ENCODE data around the gene SERPINA1. TPM values are rescaled to one million over a fixed set of nuclear protein-coding genes. Genes with fewer than 3 reads are reported as not detected.

The SERPINA1 gene
- total RNA-seq, 1 donor from 2014 or later: 994 TPM

DNA sequence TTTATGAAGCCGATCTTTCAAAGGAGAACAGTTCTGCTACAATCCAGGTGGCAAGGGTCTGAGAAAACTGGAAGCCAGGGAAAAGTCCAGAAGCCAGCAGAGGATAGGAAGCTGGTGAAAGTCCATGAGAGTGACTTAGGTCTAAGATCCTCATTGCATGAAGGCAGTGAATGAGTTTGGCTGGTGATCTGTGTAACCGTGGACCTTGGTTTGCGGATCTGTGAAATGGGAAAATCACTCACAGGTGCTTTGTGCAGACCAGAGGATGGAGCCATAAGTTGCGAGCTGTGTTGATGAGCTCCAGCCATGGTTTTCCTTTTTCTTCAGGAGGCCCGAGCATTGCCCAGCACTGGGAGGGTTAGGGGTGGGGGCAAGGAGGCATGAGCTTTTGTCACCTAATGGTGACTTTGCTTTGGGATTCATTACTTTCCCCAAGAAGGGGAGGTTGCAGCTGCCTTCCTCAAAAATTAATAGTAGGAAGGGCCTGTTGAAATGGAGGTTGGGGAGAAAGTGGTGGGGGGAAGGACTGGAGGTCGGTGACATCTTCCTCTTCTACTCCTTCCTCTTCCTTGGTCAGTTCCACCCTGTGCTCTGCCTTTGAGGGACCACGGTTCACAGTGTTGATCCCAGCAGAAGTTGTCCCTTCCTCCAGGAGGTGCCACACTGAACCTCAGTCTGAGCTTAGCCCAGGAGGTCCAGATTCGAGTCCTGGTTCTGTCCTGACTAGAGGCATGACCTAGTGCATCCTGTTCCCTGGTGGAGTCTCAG lies 45.0 kb downstream of the SERPINA1 start:
- no peak for DNase-seq
- ATAC-seq: peak in 1 of 2 donors; percentile 27
- H3K36me3 ChIP-seq: no peaks in the 10 kb centered on the region
- H3K27ac ChIP-seq: no peak overlapping the region
- no peaks in the 10 kb centered on the region for H3K27me3 ChIP-seq (ENCODE audit: low read depth)
- intact Hi-C loops (cut with DNase I): no loop called here
- peaks cover 14% of the 10 kb centered on the region for H3K4me1 ChIP-seq
- no peak overlapping the region for H3K4me3 ChIP-seq
- no peaks in the 10 kb centered on the region for H3K9me3 ChIP-seq
- TF ChIP-seq, protein P1, sequence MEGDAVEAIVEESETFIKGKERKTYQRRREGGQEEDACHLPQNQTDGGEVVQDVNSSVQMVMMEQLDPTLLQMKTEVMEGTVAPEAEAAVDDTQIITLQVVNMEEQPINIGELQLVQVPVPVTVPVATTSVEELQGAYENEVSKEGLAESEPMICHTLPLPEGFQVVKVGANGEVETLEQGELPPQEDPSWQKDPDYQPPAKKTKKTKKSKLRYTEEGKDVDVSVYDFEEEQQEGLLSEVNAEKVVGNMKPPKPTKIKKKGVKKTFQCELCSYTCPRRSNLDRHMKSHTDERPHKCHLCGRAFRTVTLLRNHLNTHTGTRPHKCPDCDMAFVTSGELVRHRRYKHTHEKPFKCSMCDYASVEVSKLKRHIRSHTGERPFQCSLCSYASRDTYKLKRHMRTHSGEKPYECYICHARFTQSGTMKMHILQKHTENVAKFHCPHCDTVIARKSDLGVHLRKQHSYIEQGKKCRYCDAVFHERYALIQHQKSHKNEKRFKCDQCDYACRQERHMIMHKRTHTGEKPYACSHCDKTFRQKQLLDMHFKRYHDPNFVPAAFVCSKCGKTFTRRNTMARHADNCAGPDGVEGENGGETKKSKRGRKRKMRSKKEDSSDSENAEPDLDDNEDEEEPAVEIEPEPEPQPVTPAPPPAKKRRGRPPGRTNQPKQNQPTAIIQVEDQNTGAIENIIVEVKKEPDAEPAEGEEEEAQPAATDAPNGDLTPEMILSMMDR (IDR thresholded peaks at IDR 0.05): no peak

DNA sequence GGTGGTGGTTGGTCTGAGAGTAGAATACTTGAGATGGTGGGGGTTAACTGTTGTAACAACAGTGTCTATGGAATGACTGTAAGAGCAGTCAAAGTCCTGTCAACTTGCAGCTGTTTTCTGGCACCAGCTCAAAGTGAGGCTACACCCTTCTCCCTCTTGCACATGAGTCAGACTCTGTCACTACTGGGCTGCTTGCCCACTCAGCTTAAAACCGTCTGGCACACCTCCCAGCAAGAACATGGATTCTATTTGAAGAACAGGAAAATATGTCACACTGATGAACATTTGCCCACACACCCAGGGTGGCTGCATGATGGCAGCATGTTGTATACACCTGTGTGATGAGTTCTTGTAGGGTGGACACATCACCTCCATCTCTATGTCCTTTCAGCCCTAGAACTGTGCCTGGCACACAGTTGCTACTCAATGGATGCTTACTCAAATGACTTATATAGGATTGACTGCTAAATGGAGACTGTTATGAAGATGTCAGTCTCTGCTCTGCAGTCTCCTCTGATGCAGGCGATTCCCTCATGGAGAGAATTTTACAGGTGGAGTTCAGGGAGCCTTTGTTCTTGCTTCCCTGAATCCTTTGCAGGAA lies 46.0 kb downstream of the SERPINA1 start:
- peak; percentile 80 for DNase-seq
- Histone ChIP-seq H3K9me3 (no peaks in the 10 kb centered on the region), H3K4me1 (peaks cover 14% of the 10 kb centered on the region), H3K27ac (peak overlapping the region; percentile 36), H3K27me3 (ENCODE audit: low read depth) (no peaks in the 10 kb centered on the region), H3K4me3 (no peak overlapping the region), H3K36me3 (no peaks in the 10 kb centered on the region)
- peak; percentile 86 to 89 for ATAC-seq
- intact Hi-C loops (cut with DNase I): no loop called here
- TF ChIP-seq, protein P1 (IDR thresholded peaks at IDR 0.05): no peak

DNA sequence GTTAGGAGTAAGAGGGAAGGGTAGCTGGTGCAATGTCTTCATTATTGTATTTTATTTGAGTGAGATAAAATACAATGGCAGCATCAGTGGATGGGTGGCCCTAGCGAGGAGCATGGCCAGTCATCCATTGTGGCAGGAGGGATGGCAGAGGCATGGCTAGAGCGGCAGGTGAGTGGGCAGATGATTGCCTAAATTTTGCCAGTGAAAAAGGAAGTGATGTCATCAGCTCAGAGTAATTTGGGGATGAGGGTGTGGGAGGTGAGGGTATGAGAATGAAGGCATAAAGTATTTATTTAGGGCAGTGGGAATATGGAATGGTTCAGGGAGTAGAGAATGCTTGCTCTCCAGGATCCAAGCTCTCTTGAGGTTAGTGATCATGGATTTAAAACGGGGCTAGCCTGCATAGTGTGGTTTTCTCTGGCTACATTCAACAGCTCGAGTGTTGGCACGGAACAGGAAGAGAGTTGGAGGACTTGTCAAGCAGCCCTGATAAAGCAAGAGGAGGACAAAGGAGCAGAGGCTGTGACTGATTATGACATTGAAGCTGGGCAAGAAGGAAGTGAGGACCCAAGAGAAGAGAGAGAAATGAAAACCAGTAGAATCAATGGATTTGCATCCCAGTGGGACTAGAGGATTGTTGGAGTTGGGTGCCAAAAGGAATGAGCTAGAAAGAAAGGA lies 46.6 kb downstream of the SERPINA1 start:
- Histone ChIP-seq H3K27ac (peak overlapping the region; percentile 36), H3K4me1 (peaks cover 14% of the 10 kb centered on the region), H3K36me3 (no peaks in the 10 kb centered on the region), H3K9me3 (no peaks in the 10 kb centered on the region), H3K27me3 (ENCODE audit: low read depth) (no peaks in the 10 kb centered on the region), H3K4me3 (no peak overlapping the region)
- TF ChIP-seq, protein P1 (IDR thresholded peaks at IDR 0.05): no peak
- peak; percentile 61 to 73 for ATAC-seq
- DNase-seq: no peak
- intact Hi-C loops (cut with DNase I): no loop called here

DNA sequence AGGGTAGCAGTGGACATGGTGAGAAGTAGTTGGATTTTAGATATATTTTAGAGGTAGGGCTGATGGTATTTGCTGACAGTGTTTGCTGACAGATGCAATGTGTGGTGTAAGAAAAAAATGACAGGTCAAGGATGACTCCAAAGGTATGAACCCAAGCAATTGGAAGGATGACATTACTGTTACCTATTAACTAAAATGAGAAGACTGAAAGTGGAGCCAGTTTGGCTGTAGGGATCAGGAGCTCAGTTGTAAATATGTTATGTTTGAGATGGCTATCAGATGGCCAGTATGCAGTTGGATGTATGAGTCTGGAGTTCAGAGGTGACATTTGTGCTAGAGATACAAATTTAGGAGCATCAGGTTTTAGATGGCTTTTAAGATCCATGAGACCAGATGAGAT lies 47.9 kb downstream of the SERPINA1 start:
- Histone ChIP-seq H3K4me1 (peaks cover 14% of the 10 kb centered on the region), H3K27me3 (ENCODE audit: low read depth) (no peaks in the 10 kb centered on the region), H3K9me3 (no peaks in the 10 kb centered on the region), H3K27ac (no peak overlapping the region), H3K36me3 (no peaks in the 10 kb centered on the region), H3K4me3 (no peak overlapping the region)
- TF ChIP-seq, protein P1 (IDR thresholded peaks at IDR 0.05): no peak
- intact Hi-C loops (cut with DNase I): no loop called here
- DNase-seq (no peak), ATAC-seq (no peak)

DNA sequence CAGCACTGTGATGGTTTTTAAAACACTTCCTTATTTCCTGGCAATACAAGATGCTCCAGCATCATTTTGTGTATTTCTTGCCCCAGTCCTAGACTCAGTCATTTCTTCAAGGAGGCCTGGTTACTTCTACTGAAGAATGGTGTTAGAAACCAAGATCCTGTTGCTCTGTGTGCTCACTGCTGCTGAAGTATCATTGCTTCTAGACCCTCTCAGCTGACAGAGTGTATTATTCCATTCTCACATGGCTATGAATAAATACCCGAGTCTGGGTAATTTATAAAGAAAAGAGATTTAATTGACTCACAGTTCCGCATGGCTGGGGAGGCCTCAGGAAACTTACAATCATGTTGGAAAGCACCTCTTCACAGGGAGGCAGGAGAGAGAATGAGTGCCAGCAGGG lies 50.4 kb downstream of the SERPINA1 start:
- TF ChIP-seq, protein P1 (IDR thresholded peaks at IDR 0.05): no peak
- no peak overlapping the region for H3K27ac ChIP-seq
- H3K27me3 ChIP-seq (ENCODE audit: low read depth): no peaks in the 10 kb centered on the region
- intact Hi-C loops (cut with DNase I): no loop called here
- H3K4me3 ChIP-seq: no peak overlapping the region
- no peaks in the 10 kb centered on the region for H3K9me3 ChIP-seq
- H3K4me1 ChIP-seq: peaks cover 14% of the 10 kb centered on the region
- ATAC-seq (no peak), DNase-seq (no peak)
- H3K36me3 ChIP-seq: no peaks in the 10 kb centered on the region

Data from lower lobe of right lung (tissue), 2 donors.